Activated gamma-delta T cell treated with anti-CD3 and anti-CD28 coated beads, Interleukin-2, amount 50 U/mL, for 16 hours (primary cell): Measurements from ENCODE around the gene STRBP.
"Not testable (repeated sequence)": the region's sequence is repeated elsewhere in the genome, so short reads cannot be mapped to it uniquely, and the experiment has no call there.

Source experiments
- DNase-seq: peaks from one replicate; pipeline ENCODE4 v3.0.0-alpha.2; 2020; ENCODE audit warnings: low read depth

The STRBP gene

DNA sequence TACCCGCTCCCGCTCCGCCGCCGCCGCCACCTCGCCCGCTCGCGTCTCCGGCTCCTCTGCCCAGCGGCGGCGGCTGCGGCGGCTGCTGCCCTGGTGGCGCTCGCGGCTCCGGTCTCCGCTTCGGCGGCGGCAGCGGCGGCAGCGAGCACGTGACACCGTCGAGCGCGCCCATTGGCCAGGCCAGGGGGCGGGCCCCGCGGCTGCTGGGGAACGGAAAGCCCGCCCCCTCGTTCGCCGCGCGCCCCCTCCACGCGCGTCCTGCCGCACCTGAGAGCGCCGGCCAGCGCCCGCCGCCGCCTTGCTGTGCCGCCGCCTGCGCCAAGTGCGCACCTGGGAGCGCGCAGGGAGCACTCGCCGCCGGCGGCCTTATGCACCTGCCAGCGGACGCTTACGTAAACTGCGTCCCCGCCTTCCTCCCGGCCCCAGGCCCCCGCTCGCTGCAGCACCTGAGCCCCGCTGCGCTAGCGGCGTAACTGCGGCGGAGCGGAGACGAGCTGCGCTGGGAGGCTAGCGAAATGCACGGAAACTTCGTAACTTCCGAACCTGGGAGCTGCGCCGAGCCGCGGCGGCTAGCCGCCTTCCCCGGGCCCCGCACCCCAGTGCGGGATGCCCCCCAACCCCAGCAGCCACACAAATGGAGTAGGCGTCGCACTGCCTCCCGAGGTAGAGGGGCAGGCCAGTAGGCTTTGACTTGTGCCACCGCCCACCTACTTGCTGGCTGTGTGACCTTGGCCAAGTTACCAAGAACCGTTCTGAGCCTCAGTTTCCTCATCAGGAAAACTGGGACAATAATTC lies at the start of gene STRBP:
STRBP (minus strand) TSS at position 122 of the 795 bp plus-strand sequence. CDS start 84,452 bp downstream, outside the sequence.
- DNase-seq = peak; percentile 89

DNA sequence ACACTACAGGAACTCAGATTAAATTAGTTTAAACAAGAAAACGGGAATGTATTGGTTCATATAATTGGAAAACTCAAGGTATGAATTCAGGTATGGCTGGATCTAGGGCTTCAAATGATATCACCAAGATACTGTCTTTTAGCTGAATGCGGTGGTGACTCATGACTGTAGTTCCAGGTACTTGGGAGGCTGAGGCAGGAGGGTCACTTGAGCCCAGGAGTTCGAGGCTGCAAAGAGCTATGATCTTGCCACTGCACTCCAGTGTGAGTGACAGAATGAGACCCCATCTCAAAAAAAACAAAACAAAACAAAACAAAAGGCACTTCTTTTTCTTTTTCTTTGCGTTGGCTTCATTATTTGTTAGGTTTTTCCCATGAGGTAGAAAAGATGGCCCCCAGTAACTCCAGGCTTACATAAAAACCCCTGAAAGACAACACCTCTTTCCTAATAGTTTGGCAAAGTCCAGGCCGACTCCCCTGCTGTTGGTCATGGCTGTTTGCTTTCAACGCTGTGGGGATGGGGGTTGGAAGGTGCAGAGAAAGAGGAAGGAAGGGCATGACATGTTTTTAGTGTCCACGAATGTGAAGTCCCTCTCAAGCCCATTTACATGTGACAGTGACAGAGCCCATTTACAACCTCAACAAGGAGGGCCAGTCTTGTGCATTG lies 47.8 kb upstream of the STRBP start:
- DNase-seq = no peak

DNA sequence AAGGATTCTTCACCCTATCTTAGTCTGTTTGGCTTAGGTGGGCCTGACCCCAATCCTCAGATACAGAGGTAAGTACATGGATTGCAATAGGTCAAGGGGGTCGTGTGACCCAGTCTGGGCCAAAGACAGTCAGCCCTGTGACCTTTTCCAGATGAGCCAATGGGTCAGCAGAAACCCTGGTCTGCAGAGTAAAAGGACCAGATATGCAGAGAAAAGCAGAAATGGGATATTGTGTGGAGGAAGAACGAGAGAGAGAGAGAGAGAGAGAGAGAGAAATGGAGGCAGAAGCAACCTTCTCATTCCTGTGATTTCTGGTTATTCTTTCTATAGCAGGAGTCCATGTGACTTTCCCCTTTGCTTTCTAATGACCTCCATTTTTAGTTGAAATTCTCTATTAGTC lies 47.2 kb upstream of the STRBP start:
- DNase-seq = no peak

DNA sequence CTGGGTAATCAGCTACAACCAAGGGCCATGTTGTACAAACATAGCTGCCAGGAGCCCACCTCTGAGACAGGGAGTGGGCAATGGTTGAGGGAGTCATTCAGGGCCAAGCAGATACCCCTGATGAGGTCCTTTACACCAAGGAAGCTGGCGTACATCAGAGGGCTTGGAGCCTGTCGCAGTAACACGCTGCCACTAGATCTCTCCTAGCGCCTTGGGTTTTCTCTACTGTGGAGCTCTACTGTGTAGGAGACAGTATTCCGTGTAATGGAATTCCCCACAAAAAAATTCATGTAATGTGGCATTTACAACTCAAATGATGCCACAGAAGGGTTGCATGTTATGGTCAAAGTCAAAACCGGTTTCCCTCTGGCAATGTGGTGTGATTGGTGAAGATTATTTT lies 46.2 kb upstream of the STRBP start:
- DNase-seq = no peak

DNA sequence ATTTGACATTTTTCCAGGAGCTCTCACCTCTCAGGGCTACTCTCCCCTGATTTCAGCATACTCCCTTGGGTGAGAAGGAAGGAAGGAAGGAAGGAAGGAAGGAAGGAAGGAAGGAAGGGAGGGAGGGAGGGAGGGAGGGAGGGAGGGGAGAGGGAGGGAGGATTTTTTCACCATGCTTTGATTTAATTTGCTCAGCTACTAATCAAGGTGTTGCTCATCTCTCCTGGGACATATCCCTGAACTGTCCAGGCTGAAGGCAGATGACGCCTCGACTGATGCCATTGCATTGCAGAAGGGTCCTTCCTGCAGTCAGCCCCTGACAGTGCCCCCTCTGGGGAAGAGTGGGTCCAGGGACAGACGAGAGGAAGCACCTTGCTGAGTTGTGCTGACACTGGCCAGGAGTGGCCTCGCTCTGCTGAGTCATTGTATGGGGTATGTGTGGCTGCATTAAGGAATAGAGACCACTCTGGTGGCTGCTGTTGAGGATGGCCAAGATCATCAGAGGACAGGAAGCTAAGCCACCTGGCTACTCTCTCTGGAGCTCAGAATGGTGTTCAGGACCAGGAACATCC lies 44.0 kb upstream of the STRBP start:
- no peak for DNase-seq

DNA sequence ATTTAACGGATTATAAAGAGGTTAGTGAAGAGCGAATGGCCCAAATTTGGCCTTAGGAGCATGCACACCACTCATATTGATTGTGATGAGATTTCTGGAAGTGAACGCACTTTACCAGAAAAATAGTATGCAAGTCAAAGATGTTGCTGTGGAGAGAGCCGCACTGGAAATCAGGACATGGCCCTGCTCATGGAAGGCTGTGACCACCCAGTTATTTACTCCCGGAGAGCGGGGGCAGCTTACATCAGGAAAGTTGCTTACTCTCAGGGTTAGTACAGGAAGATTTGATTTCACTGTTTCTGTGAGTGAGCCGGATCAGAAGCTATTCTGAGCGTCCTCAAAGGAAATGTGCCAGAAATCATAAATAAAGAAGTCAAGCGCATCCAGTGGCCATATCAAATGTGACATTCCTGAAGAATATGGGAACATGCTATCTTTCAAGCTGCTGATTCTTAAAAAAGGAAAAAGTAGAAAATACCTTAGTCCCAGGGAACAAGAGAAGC lies 42.9 kb upstream of the STRBP start:
- no peak for DNase-seq

DNA sequence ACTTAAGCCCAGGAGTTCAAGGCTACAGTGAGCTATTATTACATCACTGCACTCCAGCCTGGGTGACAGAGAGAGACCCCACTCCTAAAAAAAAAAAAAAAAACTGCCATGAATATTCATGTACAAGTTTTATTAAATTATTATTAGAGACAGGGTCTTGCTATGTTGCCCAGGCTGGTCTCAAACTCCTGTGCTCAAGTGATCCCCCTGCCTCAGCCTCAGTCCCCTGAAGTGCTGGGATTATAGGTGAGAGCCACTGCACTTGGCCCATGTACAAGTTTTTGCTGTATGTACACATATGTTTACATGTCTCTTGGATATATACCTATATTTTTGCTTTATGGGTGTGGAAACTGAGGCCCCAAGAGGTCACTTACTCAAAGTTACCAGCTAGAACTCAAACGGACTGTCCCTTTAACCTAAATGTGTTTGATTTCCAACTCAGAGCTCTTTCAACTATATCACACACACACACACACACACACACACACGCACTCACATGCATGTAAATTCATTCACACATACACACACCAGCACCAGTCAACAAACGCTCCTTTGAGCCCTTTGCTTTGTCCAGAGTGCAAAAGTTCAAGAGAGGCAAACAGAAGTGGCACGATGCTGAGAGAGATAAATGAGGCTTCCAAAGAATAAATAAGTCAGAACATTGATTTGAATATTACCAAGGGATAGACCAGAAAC lies 42.3 kb upstream of the STRBP start:
- DNase-seq = no peak

DNA sequence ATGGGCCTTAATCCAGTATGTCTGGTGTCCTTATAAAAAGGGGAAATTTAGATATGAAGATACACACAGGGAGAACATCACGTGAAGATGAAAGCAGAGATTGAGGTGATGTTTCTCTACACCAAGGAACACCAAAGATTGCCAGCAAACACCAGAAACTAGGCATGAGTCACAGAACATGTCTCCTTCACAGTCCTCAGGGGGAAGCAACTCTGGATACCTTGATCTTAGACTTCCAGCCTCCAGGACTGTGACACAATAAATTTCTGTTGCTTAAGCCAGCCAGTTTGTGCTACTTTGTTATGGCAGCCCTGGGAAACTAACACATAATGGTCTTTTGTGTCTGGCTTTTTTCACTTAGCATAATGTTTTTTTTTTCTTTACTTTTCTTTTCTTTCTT lies 41.2 kb upstream of the STRBP start:
- DNase-seq = no peak

DNA sequence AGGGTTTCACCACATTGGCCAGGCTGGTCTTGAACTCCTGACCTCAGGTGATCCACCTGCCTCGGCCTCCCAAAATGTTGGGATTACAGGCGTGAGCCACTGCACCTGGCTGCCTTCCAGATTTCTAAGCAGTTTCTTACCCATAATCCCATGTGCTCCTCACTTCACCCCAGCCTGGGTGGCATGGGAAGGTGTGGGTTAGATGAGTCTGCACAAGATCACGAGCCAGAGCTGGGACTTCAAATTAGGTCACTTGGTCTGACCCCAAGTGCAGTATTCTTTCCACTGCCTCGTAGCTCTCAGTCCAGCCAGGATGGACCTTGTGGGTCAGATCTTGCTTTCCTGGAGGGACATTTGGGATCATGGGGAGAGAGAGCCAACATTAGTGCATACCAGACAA lies 37.5 kb upstream of the STRBP start:
- DNase-seq = no peak

DNA sequence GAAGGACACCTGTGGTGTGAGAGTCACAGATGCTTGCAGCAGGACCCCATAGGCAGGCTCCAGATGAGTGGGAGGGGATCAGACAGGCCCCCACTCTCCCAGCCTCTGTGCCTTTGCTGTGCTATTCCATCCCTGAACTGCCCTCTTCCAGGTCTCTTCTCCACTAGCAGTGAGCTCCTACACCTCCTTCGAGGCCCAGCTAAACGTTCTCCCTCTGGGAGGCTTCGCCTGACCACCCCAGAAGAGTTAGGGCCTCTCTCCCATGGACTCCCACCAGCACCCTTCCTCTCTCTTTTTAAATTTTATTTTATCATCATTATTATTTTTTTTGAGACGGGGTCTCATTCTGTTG lies 35.9 kb upstream of the STRBP start:
- DNase-seq = no peak

DNA sequence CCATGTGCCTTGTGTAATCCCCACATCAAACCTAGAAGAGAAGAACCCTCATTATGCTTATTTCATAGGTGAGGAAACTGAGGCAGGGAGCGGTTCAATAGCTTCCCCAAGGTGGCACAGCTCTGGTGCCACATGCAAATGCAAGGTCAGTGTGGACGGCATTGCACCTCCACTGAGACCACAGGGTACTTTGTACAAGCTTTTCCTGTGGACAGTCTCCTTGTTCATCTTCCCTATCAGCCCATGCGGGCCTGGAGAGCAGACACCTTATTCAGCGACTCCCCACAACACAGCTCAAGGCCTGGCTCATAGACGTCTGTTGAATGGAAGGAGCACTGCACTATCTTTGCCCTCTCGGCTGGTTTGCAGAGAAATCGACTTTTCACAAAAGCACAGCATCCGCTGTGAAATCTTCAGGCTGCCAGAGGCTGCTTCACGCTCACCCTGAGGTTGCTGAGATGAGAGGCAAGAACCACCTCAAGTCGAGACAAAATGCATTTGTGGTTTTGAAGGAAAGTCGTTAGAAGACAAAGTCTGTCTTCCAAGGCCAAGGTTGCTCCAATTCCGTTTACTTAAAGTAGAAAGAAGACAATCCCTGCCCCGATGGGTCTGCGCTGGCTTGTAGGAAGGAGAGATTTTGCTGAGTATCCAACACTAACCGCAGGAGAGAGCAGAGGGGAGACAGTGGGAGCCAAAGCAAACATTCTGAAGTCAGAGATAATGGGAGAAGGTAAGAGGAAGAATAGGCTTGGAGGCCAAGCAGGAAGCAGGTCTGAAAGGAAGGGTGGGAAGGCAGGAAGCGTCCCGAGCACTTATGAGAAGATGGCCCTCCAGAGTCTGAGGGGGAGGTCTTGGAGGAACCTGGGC lies 34.2 kb upstream of the STRBP start:
- DNase-seq = no peak

DNA sequence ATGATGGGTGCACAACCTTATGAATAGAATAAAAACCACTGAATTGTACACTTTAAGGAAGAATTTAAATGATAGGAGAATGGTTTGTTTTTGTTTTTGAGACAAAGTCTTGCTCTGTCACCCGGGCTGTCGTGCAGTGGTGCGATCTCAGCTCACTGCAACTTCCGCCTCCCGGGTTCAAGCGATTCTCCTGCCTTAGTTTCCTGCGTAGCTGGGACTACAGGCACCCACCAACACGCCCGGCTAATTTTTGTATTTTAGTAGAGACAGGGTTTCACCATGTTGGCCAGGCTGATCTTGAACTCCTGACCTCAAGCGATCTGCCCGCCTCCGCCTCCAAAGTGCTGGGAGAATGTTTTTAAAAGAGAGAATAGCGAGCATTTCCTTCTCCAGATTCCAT lies 33.5 kb upstream of the STRBP start:
- DNase-seq = not testable (repeated sequence)

DNA sequence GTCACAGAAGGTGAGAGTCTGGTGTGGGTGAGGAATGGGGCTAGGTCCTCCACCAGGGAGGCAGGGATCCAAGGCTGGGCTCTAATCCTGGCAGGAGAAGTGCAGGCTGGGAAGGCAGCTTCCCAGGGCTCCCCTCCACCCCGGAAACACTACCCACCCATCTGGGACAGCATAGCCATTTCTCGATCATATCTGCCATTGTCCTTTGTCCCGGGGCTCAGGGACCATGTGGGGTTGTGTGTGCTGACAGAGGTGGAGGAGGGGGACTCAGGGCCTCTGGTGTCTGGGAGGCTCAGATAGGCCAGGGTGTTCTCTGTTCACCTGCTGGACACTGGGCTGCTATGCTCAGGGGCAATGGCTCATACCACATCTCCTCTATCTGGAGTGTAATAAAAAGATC lies 32.2 kb upstream of the STRBP start:
- no peak for DNase-seq

DNA sequence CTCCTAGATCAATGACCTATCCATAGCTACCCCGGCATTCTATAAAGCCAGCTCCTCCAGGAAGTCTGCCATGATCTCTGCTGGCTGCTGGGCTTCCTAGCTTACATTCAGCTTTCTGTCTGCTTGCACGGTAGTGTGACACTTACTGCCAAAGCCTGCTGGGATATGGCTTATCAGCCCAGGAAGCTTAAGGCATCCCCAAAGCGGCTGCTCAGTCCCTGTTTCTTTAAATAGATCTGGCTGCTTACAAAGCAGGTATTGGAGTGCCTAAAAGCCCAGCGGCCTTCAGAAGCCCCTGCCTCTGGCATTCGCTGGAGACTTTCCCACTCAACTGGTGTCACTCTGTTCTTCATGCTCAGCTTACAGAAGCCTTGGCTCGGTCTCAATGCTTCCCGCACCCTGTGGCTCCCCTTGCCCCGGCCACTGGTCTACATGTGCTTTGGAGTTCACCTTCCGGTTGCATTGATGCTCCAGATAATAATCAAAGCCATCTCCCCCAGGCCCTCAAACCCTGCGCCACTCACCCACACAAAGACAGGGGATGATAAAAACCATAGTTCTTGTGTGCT lies 31.3 kb upstream of the STRBP start:
- no peak for DNase-seq

DNA sequence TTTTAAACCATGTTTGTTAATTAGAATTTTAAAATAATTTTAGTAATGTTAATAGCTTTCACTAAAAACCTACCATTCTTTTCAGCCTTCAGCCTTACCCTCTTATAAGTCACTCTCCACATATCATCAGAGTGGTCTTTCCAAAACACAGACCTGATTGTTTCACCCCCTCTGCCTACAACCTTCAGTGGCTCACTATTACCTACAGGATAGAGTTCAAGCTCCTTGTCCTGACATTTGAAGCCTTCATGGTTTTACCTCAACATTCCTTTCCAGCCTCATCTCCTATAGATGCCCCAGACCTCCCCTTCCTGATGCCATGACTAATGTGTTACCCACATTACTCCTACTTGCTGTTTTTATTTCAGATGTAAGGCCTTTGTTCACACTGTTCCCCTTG lies 27.8 kb upstream of the STRBP start:
- no peak for DNase-seq

DNA sequence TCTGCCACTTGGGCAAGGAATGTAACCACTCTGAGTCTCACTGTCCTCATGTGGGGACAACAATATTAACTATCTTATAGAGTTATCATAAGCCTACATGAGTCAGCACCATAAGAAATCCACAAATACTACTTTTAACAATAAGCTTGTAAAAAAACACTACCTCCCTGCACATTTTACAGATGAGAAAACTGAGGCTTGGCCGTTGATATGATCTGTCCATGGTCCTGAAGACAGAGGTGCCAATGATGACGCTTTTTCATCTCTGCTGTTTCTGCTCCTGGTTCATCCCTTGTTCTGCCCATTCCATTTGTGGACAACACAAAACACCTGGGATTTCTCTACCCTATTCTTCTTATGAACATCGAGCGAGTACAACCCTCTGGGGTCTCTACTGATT lies 23.4 kb upstream of the STRBP start:
- no peak for DNase-seq

DNA sequence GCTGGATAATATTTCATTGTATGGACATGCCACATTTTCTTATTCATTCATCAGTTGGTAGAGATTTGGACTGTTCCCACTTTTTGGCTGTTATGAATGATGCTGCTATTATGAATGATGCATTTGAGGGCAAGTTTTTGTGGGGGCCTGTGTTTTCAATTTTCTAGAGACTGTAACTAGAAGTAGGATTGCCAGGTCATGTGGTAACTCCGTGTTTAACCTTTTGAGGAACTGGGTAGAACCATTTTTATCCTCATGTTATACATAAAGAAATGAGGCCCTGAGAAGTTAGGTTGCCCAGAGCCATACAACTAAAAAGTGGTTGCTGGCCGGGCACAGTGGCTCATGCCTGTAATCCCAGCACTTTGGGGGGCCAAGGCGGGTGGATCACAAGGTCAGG lies 22.4 kb upstream of the STRBP start:
- DNase-seq = no peak

DNA sequence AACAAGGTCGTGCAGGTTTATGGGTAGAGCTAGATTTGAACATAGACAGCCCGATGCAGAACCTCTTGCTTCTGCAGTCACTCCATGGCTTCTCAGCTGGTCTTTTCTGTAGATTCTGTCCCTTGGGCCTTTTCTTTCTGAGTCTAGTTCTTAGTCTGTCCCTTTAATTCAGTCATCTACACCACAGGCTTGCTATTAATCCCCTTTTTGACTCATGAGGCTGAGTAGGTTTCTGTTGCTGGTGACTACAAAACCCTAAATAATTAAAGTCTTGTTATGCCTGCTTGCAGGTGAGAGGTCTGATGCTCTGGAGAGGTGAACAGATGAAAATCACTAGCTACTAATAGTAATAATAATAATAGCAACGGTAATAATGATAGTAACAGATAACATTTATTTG lies 19.3 kb upstream of the STRBP start:
- DNase-seq = no peak

DNA sequence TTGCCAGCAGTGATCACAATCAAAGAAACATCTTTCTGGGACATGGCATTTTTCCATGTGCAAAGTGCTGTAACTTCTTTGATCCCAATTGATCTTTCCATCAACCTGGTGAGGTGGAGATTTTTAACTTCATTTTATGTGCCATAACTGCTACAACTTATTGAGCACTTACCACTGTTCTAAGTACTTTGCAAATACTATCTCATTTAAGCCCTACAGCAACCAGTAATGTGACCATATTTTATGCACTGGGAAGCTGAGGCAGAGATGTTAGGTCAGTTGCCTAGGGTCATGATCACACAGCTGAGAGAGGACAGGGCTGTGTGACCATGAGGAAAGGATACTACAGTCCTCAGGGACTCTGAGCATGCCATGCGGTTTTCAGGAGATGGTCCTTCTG lies 17.9 kb upstream of the STRBP start:
- DNase-seq = no peak

DNA sequence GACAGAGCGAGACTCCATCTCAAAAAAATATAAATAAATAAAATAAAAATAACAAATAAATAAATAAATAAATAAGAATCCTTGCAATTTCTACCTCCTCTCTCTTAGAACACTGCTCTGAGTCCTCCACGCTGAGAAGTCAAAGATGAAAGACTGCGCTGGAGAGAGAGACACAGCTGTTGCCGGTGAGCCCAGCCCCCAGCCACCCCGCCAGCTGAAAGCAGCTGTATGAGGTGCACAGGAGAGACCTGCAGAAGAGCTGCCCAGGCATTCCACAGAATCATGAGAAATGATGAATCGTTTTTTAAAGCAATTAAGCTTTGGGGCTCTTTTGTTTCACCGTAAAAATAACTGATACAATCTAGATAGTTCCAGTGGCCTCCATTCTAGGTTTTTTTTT lies 16.3 kb upstream of the STRBP start:
- no peak for DNase-seq

DNA sequence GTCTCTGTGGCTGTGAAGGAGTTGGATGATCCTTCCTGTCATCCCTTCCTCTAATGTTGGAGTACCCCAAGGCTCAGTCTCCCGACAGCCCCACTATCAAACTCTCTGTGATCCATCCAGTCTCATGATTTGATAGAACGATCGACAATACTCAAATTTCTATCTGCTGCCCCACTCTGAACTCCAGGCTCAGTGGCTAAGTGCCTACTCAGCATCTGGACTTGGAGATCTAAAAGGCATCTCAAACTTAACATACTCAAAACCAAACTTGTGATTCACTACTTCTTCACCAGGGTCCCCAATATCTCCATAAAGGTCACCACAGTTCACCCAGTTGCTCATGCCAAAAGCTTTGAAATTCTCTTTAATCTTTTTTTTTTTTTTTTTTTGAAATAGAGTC lies 15.1 kb upstream of the STRBP start:
- DNase-seq = no peak

DNA sequence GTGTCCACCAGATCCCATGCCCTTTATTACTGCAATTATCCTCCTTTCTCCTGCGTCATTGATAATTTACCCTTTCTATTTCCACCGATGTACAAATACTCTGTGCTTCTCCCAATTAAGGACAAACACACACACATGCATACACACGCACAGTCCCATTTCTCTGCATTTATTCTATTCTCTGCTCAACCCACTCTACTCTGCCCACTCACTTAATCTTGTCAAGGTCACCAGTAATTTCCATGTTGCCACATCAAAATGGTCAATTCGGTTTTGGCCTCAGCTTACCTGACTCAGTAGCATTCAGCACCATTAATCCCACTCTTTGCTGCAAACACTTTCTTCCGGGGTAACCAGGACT lies 14.6 kb upstream of the STRBP start:
- DNase-seq = no peak
